ENCODE measurements around the gene IL17RA.

The IL17RA gene

DNA sequence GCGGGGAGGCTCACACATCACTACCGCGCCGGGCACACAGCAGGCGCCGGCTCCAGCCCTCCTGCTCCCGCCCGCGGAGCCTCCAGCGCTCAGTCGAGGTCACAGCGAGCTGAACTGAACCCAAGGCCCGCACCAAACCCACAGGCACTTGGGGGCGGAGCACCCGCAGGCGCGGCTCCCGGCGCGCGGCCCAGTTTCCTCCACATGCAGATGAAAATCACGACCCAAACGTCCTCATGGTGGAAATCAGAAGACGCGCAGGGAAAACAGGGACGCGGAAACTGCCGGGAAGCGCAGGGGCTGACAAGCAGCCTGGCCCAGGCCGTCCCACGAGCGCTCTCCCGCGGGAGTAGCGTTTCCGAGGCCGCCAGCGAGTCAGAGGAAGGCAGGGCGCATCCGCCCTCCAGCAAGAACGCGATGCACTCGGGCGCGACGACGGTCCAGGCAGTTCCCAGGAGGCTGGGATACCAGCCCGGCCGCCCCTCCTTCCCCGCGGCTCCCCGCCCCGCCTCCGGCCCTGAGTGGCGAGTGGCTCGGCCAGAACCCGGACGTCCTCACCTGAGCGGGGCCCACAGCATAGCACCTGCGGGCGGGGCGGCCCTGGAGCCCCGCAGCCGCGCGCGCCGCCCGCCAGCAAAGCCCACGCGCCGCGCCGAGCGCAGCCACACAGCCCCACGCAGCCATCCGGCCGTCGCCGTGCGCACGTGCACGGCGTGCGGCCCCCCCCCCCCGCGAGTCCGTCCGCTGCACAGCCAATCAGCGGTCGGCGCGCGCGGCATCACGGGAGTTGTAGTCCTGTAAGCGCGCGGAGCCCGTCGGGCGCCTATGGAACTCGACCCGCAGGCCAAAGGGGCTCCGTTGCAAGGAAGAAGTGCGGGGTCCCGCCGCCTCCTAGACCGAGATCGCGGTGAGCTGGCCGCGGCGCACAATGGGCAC is 74.0 kb downstream of the IL17RA start, which contains the start of gene HDHD5:
TSS of gene HDHD5 (minus strand) at position 710 of the 936 bp plus-strand sequence. CDS start at position 684, 26 bp downstream.
- H3K27ac Mint-ChIP-seq, result peak within 1 kb of the TSS; percentile 93
- H3K27me3 Mint-ChIP-seq, result no peaks in the 10 kb centered on the region
- H3K4me1 Mint-ChIP-seq (ENCODE audit: low read depth), result peaks cover 39% of the 10 kb centered on the region
- H3K36me3 Mint-ChIP-seq (ENCODE audit: low read depth), result peaks cover 38% of the 10 kb centered on the region
- no peaks in the 10 kb centered on the region for H3K9me3 Mint-ChIP-seq
- peak within 1 kb of the TSS; percentile 84 for H3K4me3 Mint-ChIP-seq
- peak; percentile 92 for DNase-seq

DNA sequence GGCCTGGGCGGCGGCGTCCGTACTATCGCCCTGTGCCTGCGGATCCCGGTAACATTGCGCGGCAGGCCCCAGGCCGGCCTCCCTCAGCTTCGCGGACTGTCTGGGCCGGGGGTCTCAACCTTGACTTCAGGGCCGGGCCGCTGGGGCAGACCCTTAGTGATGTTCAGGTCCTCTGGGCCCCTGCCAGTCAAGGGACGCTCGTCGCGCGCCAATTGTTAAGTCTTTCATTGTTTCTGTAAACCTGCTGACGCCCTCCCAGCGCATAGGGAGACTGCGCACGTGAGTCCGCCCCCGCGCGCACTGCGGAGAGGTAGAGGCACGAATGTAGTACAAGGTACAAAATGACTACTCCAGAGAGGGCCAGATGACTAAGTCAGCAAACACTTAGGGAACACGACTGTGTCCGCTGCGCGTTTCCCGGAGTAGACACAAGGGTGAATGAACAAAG is 74.7 kb downstream of the IL17RA start:
- DNase-seq, result peak; percentile 82
- peak overlapping the region; percentile 82 for H3K4me3 Mint-ChIP-seq
- no peaks in the 10 kb centered on the region for H3K27me3 Mint-ChIP-seq
- H3K27ac Mint-ChIP-seq, result peak overlapping the region; percentile 93
- peaks cover 36% of the 10 kb centered on the region for H3K36me3 Mint-ChIP-seq (ENCODE audit: low read depth)
- H3K4me1 Mint-ChIP-seq (ENCODE audit: low read depth), result peaks cover 38% of the 10 kb centered on the region
- H3K9me3 Mint-ChIP-seq, result no peaks in the 10 kb centered on the region

DNA sequence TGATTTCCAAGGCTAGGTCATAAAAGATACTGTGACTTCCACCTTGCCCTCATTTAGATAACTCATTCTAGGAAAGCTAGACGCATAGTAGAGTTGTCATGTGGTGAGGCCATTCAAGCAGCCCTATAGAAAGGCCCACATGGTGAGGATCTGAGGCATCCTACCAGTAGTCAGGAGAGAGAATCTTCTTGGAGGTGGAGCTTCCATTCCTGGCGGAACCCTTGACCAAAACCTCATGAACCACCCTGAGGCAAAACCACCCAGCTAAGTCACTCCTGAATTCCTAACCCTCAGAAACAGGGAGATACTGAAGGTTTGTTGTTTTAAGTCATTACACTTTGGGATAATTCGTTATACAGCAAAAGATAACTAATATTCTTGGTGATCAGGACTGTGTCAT is 77.2 kb downstream of the IL17RA start:
- H3K4me3 Mint-ChIP-seq, result no peak overlapping the region
- no peaks in the 10 kb centered on the region for H3K27me3 Mint-ChIP-seq
- no peak for DNase-seq
- H3K4me1 Mint-ChIP-seq (ENCODE audit: low read depth), result peaks cover 18% of the 10 kb centered on the region
- H3K36me3 Mint-ChIP-seq (ENCODE audit: low read depth), result peaks cover 20% of the 10 kb centered on the region
- no peak overlapping the region for H3K27ac Mint-ChIP-seq
- H3K9me3 Mint-ChIP-seq, result no peaks in the 10 kb centered on the region

- no peak overlapping the region for H3K4me3 Mint-ChIP-seq
- H3K4me1 Mint-ChIP-seq (ENCODE audit: low read depth), result peaks cover 12% of the 10 kb centered on the region
- no peak overlapping the region for H3K27ac Mint-ChIP-seq
- no peak for DNase-seq
- H3K9me3 Mint-ChIP-seq, result no peaks in the 10 kb centered on the region
- H3K36me3 Mint-ChIP-seq (ENCODE audit: low read depth), result peaks cover 13% of the 10 kb centered on the region
- H3K27me3 Mint-ChIP-seq, result no peaks in the 10 kb centered on the region
Measured at GRCh38 chr22:17162731-17163130, 77.9 kb downstream of the IL17RA start.

DNA sequence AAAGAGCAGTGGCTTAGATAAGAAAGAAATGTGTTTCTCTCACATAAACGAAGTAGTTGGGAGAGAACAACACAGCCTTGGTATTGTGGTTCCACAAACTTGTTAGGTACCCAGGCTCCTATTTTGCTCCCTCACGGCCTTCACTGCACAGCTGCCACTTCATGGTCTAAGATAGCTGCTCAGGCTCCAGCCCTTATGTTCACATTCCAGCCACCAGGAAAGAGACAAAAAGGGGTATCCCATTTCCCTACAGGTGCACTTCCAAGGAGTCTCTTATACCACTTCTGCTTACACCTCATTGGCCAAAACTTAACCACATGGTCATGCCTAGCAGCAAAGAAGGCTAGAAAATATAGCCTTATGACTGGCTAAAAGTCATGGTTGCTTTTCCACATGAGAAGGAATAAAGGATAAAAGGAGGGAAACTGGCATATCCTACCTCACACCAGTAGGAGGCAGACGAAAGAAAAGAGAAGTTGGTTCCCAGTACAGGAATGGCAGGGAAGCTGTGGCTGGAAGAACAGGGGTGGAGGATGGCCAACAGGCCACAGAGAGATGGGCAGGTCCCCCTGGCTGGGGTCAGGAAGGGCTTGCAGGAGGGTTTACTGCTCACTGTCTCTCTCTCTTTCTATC is 79.7 kb downstream of the IL17RA start:
- no peak overlapping the region for H3K27ac Mint-ChIP-seq
- no peak overlapping the region for H3K4me3 Mint-ChIP-seq
- no peak for DNase-seq

More for the DNA sequence above, 79.7 kb downstream of the IL17RA start:
- Mint-ChIP-seq H3K4me1 (ENCODE audit: low read depth) (peaks cover 6% of the 10 kb centered on the region), H3K36me3 (ENCODE audit: low read depth) (peaks cover 5% of the 10 kb centered on the region), H3K27me3 (no peaks in the 10 kb centered on the region), H3K9me3 (no peaks in the 10 kb centered on the region)

All from activated T-cell treated with anti-CD3 and anti-CD28 coated beads, Interleukin-2, amount 50 U/mL, for 24 hours (primary cell).